Esophagus squamous epithelium (tissue), 4 donors: ENCODE data around the gene MAN2C1.

Experiments
- POLR2A ChIP-seq, 4 donors: fragments of 450-650 bp; IDR thresholded peaks; one replicate each; pipeline ENCODE4 v1.6.1; 2017; ENCODE audit warnings: antibody characterized with exemption in 4 of 4, mild to moderate bottlenecking in 4 of 4, moderate library complexity in 3 of 4
- TF ChIP-seq, protein P1 (sequence below), 6 experiments: fragments of 450-650 bp in 4 of 6; fragments of 200-600 bp in 2 of 6; sonication (generic) in 2 of 6; IDR thresholded peaks; one replicate each; pipeline ENCODE4 v1.5.1; 2016 to 2019; ENCODE audit warnings: antibody characterized with exemption in 6 of 6, mild to moderate bottlenecking in 4 of 6, moderate library complexity in 4 of 6

DNA sequence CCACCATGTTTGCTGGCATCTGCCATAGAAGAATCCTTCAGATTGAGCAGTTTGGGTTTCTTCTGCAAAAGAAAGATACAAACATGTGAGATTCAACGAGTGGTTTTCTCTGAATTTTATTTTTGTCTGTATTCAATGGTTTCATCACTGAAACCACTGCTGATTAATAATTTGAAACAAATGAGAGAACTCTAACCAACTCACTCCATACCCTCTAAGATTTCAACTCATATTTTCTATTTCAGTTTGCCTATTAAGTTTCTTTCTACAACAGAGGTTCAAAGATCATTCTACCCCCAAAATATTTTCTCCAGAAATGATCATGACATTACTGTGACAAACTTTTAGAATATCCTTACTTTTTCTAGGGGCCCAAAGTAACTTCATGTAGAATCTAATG, 38.7 kb upstream of the MAN2C1 start:
- TF ChIP-seq POLR2A (IDR thresholded peaks at IDR 0.05): no peak
- TF ChIP-seq, protein P1, sequence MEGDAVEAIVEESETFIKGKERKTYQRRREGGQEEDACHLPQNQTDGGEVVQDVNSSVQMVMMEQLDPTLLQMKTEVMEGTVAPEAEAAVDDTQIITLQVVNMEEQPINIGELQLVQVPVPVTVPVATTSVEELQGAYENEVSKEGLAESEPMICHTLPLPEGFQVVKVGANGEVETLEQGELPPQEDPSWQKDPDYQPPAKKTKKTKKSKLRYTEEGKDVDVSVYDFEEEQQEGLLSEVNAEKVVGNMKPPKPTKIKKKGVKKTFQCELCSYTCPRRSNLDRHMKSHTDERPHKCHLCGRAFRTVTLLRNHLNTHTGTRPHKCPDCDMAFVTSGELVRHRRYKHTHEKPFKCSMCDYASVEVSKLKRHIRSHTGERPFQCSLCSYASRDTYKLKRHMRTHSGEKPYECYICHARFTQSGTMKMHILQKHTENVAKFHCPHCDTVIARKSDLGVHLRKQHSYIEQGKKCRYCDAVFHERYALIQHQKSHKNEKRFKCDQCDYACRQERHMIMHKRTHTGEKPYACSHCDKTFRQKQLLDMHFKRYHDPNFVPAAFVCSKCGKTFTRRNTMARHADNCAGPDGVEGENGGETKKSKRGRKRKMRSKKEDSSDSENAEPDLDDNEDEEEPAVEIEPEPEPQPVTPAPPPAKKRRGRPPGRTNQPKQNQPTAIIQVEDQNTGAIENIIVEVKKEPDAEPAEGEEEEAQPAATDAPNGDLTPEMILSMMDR (IDR thresholded peaks at IDR 0.05): no peak
